NCI-H2227 treated with DMSO at 0.1 percent for 48 hours (cell line): ENCODE data around the gene RUNX3.
"Not testable (repeated sequence)": the region's sequence is repeated elsewhere in the genome, so short reads cannot be mapped to it uniquely, and the experiment has no call there.

ENCODE experiments used
- DNase-seq: peaks from one replicate; lab custom pipeline; 2025; lab: John Stamatoyannopoulos, UW

RUNX3 gene

GRCh38 chr1:24900985-24901781 lies 28.9 kb downstream of the RUNX3 start:
- no peak for DNase-seq

- no peak for DNase-seq
Measured at GRCh38 chr1:24900486-24900849, 29.6 kb downstream of the RUNX3 start.

DNA sequence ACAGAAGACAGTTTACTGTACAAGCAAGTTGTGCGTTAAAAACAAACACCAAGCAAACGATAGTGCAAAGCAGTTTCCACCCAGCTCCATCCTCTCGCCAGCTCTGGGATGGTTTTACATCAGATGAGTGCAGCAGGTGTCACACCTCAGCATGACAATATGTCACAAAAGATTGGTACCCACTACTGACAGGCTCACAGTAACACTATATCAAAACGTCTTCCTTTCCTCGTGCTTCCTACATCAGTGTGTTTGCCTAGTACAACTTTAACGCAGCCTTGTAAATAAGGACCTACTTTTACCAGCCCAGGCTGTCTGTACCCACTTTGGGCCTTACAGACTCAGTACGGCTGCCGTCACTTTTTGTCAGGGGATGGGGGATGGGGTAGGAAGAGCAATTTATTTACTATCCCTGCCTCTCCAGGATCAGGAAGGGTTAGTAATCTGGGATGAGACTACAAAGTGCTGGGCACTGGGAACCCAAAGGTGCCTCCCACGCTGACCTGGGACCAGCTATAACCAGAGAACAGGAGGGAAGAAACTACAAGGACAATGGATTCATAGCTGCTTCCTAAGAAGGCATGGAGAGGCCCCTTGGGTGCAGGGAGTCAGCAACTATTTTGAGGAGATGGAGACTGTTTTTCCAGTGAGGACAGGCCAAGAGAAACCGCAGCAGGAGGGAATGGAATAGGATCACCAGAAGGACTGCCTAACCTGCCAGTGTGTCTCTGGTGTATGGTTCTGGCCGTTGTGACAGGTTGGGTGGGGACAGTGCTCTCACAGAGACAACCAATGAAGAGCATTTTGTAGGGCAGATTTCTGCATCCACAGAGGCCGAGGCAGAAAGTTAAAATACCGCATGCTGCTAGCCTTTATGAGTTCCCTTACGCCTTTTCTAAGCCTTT lies 30.2 kb downstream of the RUNX3 start:
- DNase-seq, result no peak

DNA sequence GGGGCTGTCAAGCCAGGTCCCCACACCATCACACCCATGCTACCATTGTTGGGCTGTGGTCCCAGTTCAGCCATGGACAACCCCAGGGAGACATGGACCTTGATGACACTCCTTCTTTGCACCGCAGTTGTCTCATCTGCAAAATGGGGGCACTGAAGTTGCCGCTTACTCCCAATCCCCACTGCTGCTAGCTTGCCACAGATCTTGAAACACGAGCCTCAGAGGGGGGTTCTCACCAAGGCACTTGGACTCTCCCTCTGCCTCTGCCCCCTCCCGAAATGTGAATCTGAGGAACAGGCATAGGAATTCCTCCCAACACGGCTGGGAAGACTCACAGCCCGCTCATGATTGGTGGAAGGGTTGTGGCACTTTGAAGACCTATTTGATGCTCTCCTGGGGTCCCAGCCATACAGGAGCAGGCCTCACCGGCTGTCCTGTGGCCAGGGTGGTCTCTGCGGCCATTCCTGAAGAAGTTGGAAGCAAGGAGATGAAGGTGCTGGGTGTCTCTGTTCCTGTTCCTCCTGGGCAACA lies 31.1 kb downstream of the RUNX3 start:
- DNase-seq, result no peak

DNA sequence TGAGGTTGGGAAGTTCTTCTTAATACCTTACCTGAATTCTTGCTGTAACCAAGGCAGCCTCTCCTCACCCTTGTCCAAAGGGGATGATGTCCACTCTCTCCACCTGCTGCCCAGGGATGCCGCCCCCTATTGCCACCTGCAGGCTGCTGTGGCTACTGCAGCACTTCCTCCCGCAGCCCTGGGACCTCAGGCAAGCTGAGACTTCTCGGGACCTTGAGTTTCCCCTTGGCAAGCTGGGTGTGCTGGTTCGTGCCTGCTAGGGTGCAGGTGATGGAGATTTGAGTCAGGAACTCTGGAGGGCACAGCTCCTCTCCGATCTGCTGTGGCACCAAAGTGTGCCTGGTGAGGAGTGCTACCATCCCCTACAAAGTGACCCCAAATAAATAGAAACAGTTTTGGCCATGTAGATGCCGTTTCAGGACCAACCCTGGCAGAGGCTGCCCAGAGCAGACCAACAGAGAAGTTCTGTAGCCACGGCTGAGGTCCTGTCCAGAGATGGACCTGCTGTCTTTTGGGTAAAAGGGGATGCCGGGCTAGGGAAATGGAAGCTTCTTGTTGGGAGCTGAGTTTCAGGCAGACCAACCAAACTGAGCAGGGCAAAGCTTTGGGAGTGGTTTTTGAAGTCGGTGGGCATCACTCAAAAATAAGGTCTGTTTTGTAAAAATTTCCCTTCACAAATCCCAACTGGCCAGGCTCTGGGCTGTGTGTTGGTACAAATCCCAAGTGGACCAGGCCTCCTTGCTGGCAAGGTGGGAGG lies 31.7 kb downstream of the RUNX3 start:
- peak; percentile 5 for DNase-seq

- no peak for DNase-seq
Measured at GRCh38 chr1:24897263-24898151, 32.6 kb downstream of the RUNX3 start.

DNA sequence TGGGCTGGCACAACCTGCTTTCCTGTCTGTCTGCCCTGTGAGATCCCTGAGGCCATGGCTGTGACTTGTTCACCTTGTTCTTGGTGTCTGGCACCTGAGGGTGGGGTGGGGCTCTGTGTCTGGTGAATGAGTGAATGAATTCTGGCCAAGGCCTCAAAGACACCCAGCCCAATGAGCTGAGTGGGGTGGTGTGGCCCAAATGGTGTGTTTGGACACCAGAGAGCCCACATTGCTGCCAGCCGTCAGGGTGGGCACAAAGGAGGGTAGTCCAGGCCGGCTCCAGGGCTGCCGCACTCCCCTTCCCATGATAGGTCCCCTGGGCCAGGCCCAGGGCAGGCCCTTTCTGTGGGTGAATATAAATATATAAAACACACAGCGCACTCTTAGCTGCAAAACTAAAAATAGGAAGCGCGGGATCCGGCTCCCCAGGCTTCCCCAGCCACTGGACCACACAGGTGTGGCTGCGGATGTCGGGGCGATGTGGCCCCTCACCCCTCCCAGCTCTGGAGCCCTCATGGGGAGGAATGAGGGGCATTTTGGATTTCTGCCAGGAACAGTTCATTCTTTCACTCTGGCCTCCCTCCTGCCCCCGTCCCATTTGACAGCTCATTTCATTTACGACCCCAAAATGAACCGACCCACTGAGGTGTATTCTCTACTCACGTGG lies 33.3 kb downstream of the RUNX3 start:
- DNase-seq, result no peak

DNA sequence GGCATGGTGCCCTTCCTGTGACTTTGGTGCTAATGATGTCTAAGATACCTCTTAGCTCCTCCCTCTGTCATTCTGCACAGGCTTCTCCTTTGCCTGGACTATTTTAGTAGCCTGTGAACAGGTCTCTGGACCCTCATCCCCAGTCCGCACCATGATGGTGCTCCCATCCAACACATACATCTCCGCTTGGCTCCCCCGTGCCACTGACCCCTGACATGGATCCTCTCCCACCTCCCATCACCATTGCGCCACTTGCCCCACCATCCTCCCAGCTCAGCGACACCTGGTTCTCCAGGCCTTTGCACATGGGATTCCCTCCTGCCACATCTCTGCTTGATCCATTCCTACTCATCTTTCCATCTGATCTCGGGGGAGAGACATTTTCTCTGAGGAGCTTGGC lies 33.9 kb downstream of the RUNX3 start:
- DNase-seq, result no peak

GRCh38 chr1:24895511-24895910 lies 34.6 kb downstream of the RUNX3 start:
- no peak for DNase-seq

GRCh38 chr1:24894002-24894401 lies 36.1 kb downstream of the RUNX3 start:
- no peak for DNase-seq

DNA sequence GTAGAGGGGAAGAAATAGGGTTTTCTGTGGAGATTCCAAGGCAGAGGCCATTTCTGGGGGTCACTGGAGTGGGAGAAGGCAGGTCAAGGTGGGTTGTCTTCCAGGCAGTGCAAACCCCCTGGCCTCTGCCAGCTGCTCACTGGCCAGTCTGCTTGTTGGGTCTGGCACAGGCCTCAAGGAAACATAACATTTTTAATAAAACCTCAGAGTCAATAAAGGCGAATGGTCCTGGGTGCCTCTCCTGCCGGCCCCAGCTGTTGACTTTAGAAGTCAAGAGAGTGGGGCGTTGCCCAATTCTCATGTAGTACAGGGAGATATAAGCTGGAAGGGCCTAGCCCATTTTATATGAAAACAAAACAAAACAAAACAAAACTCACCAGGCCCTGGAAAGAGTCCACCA lies 36.6 kb downstream of the RUNX3 start:
- DNase-seq, result no peak

DNA sequence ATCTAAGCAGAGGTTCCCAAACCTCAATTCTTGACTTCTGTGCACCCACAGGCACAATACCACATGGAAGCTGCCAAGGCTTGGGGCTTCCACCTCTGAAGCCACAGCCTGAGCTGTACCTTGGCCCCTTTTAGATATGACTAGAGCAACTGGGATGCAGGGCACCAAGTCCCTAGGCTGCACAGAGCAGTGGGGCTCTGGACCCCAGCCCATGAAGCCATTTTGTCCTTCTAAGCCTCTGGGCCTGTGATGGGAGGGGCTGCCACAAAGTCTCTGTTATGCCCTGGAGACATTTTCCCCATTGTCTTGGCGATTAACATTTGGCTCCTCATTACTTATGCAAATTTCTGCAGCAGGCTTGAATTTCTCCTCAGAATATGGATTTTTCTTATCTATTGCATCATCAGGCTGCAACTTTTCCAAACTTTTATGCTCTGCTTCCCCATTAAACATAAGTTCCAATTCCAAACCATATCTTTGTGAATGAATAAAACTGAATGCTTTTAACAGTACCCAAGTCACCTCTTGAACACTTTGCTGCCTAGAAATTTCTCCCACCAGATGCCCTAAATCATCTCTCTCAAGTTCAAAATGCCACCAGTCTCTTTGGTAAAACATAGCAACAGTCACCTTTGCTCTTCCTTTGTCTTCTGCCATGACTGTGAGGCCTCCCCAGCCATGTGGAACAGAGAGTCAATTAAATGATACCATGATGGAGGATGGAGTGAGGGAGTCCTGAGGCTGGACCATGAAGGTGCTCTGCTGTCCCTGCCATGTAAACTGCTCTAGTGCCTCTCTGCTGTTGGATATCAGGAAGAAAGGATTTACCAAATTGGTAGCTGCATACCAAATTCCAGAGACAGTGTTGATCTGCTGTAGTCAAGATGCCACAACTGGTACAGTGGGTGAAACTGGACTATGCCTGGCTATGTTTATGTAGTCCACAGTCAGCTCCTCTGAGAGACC lies 37.6 kb downstream of the RUNX3 start:
- DNase-seq, result no peak

DNA sequence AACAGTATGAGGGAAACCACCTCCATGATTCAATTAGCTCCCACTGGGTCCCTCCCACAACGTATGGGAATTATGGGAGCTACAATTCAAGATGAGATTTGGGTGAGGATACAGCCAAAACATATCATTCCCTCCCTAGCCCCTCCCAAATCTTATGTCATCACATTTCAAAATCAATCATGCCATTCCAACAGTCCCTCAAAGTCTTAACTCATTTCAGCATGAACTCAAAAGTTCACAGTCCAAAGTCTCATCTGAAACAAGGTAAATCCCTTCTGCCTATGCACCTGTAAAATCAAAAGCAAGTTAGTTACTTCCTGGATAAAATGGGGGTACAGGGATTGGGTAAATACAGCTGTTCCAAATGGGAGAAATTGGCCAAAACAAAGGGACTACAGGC lies 38.7 kb downstream of the RUNX3 start:
- DNase-seq, result not testable (repeated sequence)

- DNase-seq, result no peak
Measured at GRCh38 chr1:24890887-24891286, 39.2 kb downstream of the RUNX3 start.

- no peak for DNase-seq
Measured at GRCh38 chr1:24888971-24889676, 41.0 kb downstream of the RUNX3 start.

DNA sequence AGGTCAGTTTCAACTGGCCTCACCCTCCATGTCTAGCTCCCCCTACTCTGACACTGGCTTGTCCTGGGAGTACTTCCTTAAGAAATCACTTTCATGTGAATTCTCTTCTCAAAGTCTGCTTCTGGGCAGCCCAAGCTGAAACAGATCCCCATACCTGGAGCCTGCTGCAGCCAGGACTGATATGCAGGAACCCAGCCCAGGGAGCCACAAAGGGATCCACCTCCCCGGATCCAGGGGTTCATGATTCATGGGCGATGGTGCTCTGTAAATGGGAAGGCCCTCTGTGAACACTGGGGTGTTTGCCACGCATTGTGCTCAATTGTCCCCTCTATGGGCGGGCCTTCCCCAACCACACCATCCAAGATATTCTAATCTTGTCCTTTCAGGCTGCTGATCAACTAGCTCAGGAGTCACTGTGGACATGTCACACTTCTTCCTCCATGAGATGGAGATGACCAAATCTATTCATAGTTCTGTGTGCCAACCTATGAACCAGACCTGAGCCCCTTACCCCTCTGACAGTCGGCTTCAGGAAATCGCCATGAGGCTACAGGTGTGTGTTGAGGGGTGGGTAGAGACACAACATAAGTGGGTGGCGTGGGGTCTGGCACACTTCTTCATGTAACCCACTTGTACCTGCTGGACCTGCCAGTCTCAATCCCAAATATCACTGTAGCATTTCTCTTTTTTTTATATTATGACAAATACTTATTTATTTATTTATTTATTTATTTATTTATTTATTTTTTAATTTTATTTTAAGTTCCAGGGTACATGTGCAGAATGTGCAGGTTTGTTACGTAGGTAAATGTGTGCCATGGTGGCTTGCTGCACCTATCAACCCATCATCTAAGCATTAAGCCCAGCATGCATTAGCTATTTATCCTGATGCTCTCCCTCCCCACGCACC lies 41.8 kb downstream of the RUNX3 start:
- no peak for DNase-seq

- no peak for DNase-seq
Measured at GRCh38 chr1:24886241-24886640, 43.8 kb downstream of the RUNX3 start.

GRCh38 chr1:24884751-24885150 lies 45.3 kb downstream of the RUNX3 start:
- DNase-seq, result no peak
